Nephron (organoid): ENCODE data around the gene MAGI1.

Source experiments
- H3K27ac Mint-ChIP-seq, 3 experiments: 2 replicates each; pipeline ENCODE4 v1.8.0; 2020; ENCODE audit warnings: mixed read lengths in 3 of 3, mild to moderate bottlenecking in 2 of 3, moderate library complexity in 1 of 3
- H3K27me3 Mint-ChIP-seq: 2 replicates; pipeline ENCODE4 v1.8.0; 2021; ENCODE audit warnings: low read depth, mild to moderate bottlenecking, moderate library complexity, mixed read lengths
- H3K36me3 Mint-ChIP-seq: 2 replicates; pipeline ENCODE4 v1.8.0; 2020; ENCODE audit warnings: low read depth, mixed read lengths
- H3K4me1 Mint-ChIP-seq: 2 replicates; pipeline ENCODE4 v1.8.0; 2020; ENCODE audit warnings: mixed read lengths
- H3K4me3 Mint-ChIP-seq, 3 experiments: 2 replicates each; pipeline ENCODE4 v1.8.0; 2020; ENCODE audit warnings: mild to moderate bottlenecking in 3 of 3, mixed read lengths in 3 of 3, moderate library complexity in 2 of 3
- H3K9me3 Mint-ChIP-seq: 2 replicates; pipeline ENCODE4 v1.8.0; 2020; ENCODE audit warnings: mixed read lengths
- CTCF ChIP-seq, 3 experiments: fragments of 200-600 bp; sonication (generic); IDR thresholded peaks; one replicate each; pipeline ENCODE4 v1.5.0; 2021; ENCODE audit warnings: antibody characterized with exemption in 3 of 3; ENCODE audit not compliant: unreplicated experiment in 3 of 3

Gene MAGI1

GRCh38 chr3:66023738-66024385 lies 14.9 kb downstream of the MAGI1 start:
- Mint-ChIP-seq H3K4me1 (peaks cover 46% of the 10 kb centered on the region), H3K27me3 (peaks cover under 1% of the 10 kb centered on the region), H3K4me3 (no peak overlapping the region), H3K27ac (no peak overlapping the region), H3K9me3 (no peaks in the 10 kb centered on the region), H3K36me3 (no peaks in the 10 kb centered on the region)
- no peak for TF ChIP-seq CTCF (IDR thresholded peaks at IDR 0.05; ENCODE audit: unreplicated experiment in 3 of 3)

- Mint-ChIP-seq H3K27ac (no peak overlapping the region), H3K9me3 (no peaks in the 10 kb centered on the region), H3K4me1 (peaks cover 46% of the 10 kb centered on the region), H3K4me3 (no peak overlapping the region), H3K36me3 (no peaks in the 10 kb centered on the region), H3K27me3 (peaks cover 4% of the 10 kb centered on the region)
- no peak for TF ChIP-seq CTCF (IDR thresholded peaks at IDR 0.05; ENCODE audit: unreplicated experiment in 3 of 3)
These were observed 15.5 kb downstream of the MAGI1 start for GRCh38 chr3:66023229-66023628.

- peaks cover 7% of the 10 kb centered on the region for H3K27me3 Mint-ChIP-seq
- H3K27ac Mint-ChIP-seq: no peak overlapping the region
- H3K4me1 Mint-ChIP-seq: peaks cover 46% of the 10 kb centered on the region
- H3K9me3 Mint-ChIP-seq: no peaks in the 10 kb centered on the region
- no peak for TF ChIP-seq CTCF (IDR thresholded peaks at IDR 0.05; ENCODE audit: unreplicated experiment in 3 of 3)
- no peak overlapping the region for H3K4me3 Mint-ChIP-seq
- H3K36me3 Mint-ChIP-seq: no peaks in the 10 kb centered on the region
These were observed 17.0 kb downstream of the MAGI1 start for GRCh38 chr3:66021731-66022131.

- Mint-ChIP-seq H3K4me1 (peaks cover 31% of the 10 kb centered on the region), H3K27me3 (peaks cover 7% of the 10 kb centered on the region), H3K36me3 (no peaks in the 10 kb centered on the region), H3K9me3 (no peaks in the 10 kb centered on the region), H3K27ac (no peak overlapping the region), H3K4me3 (no peak overlapping the region)
- TF ChIP-seq CTCF (IDR thresholded peaks at IDR 0.05; ENCODE audit: unreplicated experiment in 3 of 3): no peak
These were observed 18.8 kb downstream of the MAGI1 start for GRCh38 chr3:66019896-66020295.

GRCh38 chr3:66018057-66019033 lies 20.4 kb downstream of the MAGI1 start:
- H3K4me3 Mint-ChIP-seq: no peak overlapping the region
- no peaks in the 10 kb centered on the region for H3K36me3 Mint-ChIP-seq
- peaks cover 12% of the 10 kb centered on the region for H3K27me3 Mint-ChIP-seq
- TF ChIP-seq CTCF (IDR thresholded peaks at IDR 0.05; ENCODE audit: unreplicated experiment in 3 of 3): no peak
- H3K4me1 Mint-ChIP-seq: peaks cover 36% of the 10 kb centered on the region
- no peaks in the 10 kb centered on the region for H3K9me3 Mint-ChIP-seq
- no peak overlapping the region for H3K27ac Mint-ChIP-seq
